ENCODE measurements around the gene CYP4F11. TPM values are rescaled to one million over a fixed set of nuclear protein-coding genes. Genes with fewer than 3 reads are reported as not detected.
A peak's percentile ranks its signal among the peaks of the same experiment; 100 is the strongest.
"Not testable (repeated sequence)": the region's sequence is repeated elsewhere in the genome, so short reads cannot be mapped to it uniquely, and the experiment has no call there.

Gene CYP4F11
- total RNA-seq, 1 experiment from 2014 or later: 0.44 TPM

GRCh38 chr19:15923702-15924101 is 10.6 kb downstream of the CYP4F11 start:
- DNase-seq (ENCODE audit: low read depth): no peak

GRCh38 chr19:15922021-15922420 is 12.3 kb downstream of the CYP4F11 start:
- DNase-seq (ENCODE audit: low read depth): no peak

- DNase-seq (ENCODE audit: low read depth): no peak
Observed at GRCh38 chr19:15919243-15919642, 15.1 kb downstream of the CYP4F11 start.

GRCh38 chr19:15915109-15915508 is 19.2 kb downstream of the CYP4F11 start:
- no peak for DNase-seq (ENCODE audit: low read depth)

GRCh38 chr19:15913830-15914229 is 20.5 kb downstream of the CYP4F11 start:
- no peak for DNase-seq (ENCODE audit: low read depth)

- DNase-seq (ENCODE audit: low read depth): no peak
Observed at GRCh38 chr19:15913384-15913783, 20.9 kb downstream of the CYP4F11 start.

GRCh38 chr19:15911599-15912235 is 22.6 kb downstream of the CYP4F11 start:
- DNase-seq (ENCODE audit: low read depth): no peak

- no peak for DNase-seq (ENCODE audit: low read depth)
Observed at GRCh38 chr19:15905026-15905425, 29.3 kb downstream of the CYP4F11 start.

- not testable (repeated sequence) for DNase-seq (ENCODE audit: low read depth)
Observed at GRCh38 chr19:15902898-15903297, 31.4 kb downstream of the CYP4F11 start.

- no peak for DNase-seq (ENCODE audit: low read depth)
Observed at GRCh38 chr19:15902254-15902653, 32.1 kb downstream of the CYP4F11 start.

GRCh38 chr19:15900504-15900903 is 33.8 kb downstream of the CYP4F11 start:
- DNase-seq (ENCODE audit: low read depth): peak; percentile 16

- peak; percentile 35 for DNase-seq (ENCODE audit: low read depth)
Observed at GRCh38 chr19:15900032-15900431, 34.3 kb downstream of the CYP4F11 start.

- DNase-seq (ENCODE audit: low read depth): not testable (repeated sequence)
Observed at GRCh38 chr19:15899561-15899960, 34.8 kb downstream of the CYP4F11 start.

GRCh38 chr19:15897738-15898276 is 36.5 kb downstream of the CYP4F11 start, which contains the start of gene CYP4F2:
Gene CYP4F2 (minus strand): TSS chr19:15898074. CDS start chr19:15897611, 463 bp downstream.
- no peak for DNase-seq (ENCODE audit: low read depth)

- no peak for DNase-seq (ENCODE audit: low read depth)
Observed at GRCh38 chr19:15897026-15897737, 37.1 kb downstream of the CYP4F11 start.

GRCh38 chr19:15895876-15896430 is 38.4 kb downstream of the CYP4F11 start:
- DNase-seq (ENCODE audit: low read depth): no peak

GRCh38 chr19:15894359-15894758 is 40.0 kb downstream of the CYP4F11 start:
- DNase-seq (ENCODE audit: low read depth): no peak

- DNase-seq (ENCODE audit: low read depth): no peak
Observed at GRCh38 chr19:15893477-15893876, 40.9 kb downstream of the CYP4F11 start.

- no peak for DNase-seq (ENCODE audit: low read depth)
Observed at GRCh38 chr19:15892012-15892411, 42.3 kb downstream of the CYP4F11 start.

- DNase-seq (ENCODE audit: low read depth): no peak
Observed at GRCh38 chr19:15891434-15891833, 42.9 kb downstream of the CYP4F11 start.

GRCh38 chr19:15889339-15889738 is 45.0 kb downstream of the CYP4F11 start:
- not testable (repeated sequence) for DNase-seq (ENCODE audit: low read depth)

- DNase-seq (ENCODE audit: low read depth): no peak
Observed at GRCh38 chr19:15885919-15886318, 48.4 kb downstream of the CYP4F11 start.

- no peak for DNase-seq (ENCODE audit: low read depth)
Observed at GRCh38 chr19:15885167-15885566, 49.2 kb downstream of the CYP4F11 start.
